Medulla oblongata (tissue), 1 donor: ENCODE data around the gene ZBTB7C.
A peak's percentile ranks its signal among the peaks of the same experiment; 100 is the strongest.

ENCODE experiments used
- DNase-seq: peaks from one replicate; pipeline ENCODE4 v3.0.0-alpha.2; 2015; ENCODE audit errors: extremely low spot score

ZBTB7C gene

GRCh38 chr18:48037481-48038271 is 371.5 kb downstream of the ZBTB7C start:
- DNase-seq = no peak

DNA sequence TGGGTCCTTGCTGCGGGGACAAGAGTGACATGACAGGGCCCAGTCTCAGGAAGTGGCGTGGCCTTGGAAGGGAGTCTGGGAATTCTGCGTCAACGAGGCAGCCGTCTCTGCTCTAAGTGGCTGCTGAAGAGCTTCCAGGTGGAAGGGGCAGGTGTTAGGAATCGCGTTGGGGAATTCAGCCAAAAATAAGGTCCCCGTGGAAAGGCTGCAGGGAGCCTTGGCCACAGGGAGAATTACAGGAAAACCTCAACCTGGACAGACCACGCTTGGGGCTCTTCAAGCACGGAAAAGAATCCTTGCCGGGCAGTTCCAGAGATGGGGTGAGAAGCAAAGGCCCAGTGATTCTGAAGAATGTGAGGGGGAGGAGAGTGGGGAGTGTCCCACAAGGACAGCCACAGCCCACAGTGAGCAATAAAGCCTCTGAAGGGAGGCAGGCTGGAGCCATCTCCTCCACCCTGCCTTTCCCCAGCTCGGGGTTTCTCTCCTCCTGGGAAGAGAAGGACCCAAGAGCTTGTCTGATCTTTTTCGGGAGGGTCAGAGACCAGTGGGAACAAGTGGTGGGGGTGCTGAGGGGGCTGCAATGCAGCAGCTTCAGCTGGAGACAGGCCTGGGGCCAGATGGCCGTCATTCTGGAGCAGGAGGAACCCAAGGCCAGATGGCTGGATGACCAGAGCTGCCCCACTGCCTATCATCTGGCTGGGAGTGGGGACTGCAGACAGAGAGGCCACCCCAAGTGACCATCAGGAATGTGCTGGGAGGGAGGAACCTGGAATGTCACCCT is 372.4 kb downstream of the ZBTB7C start:
- no peak for DNase-seq

DNA sequence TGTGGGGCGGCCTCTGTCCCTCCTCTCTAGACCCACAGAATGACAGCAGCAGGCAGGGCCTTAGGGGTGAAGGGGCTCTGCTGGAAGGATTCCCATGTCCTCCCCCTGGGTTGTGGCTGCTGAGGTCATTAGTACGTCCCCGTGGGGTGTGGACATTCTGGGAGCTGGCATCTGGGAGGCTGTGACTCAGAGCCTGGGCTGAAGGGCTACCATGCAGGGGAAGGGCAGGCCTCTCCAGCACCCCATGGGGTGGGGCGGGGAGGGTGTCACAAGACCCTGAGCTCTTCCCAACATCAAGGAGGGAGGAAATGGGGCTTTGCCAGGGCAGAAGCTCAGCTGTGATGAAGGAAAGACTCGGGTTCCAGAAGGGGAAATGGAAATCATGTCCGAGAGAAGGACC is 373.0 kb downstream of the ZBTB7C start:
- DNase-seq = no peak

DNA sequence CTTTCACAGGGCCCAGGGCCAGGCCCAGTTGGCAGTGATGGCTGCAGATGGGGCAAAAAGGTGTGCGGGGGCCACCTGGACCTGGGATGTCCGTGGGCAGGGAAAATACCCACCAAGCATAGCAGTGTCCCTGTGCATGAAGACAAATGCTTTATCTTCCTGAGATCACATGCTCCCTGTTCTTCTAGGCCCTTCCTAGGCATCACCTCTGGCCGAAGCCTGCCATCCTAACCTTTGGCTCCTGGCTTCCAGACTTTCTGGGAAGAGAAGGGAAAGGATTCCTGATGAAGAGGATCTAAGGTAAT is 373.7 kb downstream of the ZBTB7C start:
- DNase-seq = no peak

DNA sequence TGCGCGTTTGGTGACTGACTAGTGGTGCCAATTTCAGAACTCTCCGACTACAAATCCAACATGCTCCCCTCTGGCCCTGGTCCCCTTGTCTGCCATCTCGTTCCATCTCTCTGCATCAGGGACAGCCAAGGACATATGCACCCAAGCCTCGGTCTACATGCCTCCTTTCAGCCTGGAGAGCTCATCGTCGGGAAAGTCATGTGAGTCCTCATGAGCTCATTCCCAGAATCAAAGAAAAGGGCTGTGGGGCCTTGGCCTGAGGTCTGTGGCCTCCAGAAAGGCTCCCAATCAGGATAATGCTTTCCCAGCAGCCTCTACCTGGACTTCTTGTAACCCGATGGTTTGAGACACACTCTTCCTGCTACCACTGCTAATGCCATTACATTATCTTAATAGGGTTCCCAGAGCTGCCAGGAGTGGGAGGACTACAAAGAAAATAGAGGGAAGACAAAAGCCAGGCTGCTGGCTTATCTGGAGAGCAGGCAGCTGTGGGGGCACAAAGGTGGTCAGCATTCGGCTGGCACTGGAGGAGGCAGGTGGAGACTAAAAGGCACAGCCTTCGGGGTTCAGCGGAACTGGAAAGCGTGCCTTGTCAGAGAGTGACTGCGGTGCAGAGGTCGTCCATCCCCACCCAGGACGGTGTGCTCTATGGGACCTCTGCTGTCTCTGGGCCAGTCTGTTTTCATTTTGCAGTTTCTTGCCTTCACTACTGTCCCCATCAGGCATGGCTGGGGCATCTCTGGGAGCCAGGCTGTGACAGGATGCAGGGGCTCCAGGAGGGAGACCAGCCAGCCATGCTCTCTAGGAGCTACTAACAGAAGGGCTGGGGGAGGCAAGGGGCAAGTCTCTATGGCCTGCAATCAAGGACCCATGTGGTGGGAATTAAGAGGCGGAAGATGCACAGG is 374.3 kb downstream of the ZBTB7C start:
- DNase-seq = no peak

GRCh38 chr18:48033790-48034650 is 375.2 kb downstream of the ZBTB7C start:
- no peak for DNase-seq

- no peak for DNase-seq
These were observed 376.1 kb downstream of the ZBTB7C start for GRCh38 chr18:48032876-48033789.

DNA sequence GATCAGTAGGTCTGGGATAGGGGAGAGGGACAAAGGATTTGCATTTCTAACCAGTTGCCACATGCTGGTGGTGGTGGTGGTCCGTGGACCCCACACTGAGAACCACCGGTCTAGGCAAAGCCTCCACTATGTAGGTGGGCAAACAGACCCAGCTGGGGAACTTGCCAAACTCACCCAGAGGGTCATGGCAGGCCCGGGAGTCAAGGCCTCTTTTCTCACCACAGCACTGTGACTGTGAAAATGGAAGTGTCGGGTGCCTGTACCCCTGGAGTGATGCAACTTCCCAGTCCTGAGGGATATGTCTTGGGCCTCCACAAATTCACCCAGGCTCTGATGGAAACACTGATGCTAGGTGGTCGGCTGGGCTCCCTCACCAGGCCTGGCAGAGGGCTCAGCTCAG is 377.5 kb downstream of the ZBTB7C start:
- DNase-seq = no peak

DNA sequence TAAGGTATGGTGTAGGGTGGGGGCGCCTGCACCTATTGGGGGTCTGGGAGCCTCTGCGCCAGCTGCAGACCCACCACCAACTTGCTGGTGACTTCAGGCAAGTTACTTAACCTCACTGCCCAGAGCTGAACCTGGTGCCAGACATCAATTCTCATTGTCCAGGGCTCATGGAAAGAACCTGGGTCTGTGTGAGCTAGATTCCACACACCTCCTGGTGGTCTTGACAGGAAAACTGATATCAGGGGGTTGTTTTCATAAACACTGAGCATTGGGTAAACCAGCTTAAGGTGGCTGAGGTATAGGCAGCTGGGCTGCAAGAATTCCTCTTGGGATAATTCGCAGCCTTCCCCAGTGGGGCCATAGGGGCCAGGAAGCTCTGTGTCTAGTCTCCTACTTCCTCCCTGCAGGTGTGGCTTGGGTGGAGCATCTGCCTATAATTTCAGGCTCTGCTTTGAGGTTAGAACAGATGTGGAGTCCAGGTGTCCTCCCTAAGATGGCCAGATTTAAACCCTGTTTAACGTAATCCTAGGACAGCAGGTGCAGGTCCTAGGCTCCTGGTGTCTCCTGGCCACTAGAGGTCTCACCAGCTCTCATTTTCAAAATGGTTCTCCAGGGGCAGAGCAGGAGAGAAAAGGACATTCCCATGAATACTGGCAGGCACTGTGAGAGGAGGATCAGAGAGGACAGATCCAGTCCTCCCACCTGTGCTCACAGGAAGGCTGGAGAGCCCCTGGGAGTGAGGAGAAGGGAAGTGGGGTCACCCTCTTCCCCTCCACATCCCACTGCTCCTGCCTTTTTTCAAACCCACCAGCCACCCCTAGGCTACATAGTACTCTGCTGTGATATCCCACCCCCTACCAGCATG is 378.3 kb downstream of the ZBTB7C start:
- peak; percentile 65 for DNase-seq

- DNase-seq = no peak
These were observed 379.7 kb downstream of the ZBTB7C start for GRCh38 chr18:48029296-48029986.

DNA sequence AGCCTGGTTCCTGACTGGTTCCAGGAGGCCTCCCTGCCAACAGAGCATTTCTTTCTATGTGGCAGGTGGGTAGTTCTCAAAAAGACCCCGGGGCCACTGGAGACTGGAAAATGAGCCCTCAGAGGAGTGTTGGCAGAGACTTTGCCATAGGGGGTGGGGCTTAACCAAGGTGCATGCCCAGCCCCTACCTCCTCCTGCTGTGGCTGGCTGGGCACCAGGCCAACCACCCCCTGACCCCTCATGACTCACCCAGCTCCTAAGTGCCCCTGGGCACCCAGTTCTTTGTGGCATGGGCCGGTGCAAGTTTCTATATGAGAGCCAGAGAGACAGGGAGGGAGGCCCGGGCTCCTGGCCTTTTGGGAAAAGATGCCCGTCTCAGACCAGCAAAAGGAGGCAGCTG is 380.5 kb downstream of the ZBTB7C start:
- no peak for DNase-seq

DNA sequence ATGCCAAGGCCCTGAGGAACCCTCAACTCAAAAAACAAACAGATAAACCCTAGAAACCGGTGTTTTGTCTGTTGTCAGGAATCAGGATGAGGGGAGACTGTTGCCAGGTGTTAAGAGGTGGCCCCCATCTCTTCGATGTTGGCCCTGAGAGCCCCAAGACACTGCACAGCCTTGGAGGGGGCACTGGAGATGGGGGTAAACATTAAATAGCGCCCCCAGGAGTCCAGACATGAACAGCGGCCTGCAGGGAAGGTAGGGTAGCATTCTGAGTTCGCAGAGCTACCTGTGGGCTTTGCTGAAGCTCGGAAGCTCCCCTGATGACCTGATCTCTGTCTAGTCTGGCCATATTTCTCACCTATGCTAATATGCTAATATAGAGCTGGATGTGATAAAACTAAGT is 381.1 kb downstream of the ZBTB7C start:
- DNase-seq = no peak

DNA sequence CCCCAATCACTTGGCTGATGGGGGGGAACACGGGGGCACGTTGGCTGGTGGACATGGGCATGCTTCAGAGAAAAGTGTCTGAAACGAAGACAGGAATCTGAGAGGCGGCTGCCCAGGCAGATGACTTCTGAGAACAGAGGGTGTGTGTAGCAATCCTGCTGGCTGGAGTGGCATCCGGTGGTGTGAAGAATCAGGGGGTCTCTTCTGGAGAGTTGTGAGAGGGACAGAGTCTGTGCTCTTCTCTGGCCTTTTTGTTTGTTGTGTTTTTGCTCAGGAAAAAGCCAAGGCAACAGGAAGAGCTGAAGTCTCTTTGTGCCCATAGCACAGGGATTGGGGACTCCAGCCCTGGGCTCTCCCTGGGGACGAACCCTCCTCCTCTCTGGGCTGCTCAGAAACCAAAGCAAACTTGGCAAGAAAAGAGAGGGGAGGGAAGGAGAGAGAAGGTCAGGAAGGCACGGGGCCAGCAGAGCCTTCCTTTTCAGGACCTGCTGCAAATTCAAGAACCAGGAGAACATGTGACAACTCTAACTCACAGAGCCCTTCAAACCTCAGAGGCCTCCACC is 381.7 kb downstream of the ZBTB7C start:
- DNase-seq = peak; percentile 74

- no peak for DNase-seq
These were observed 383.0 kb downstream of the ZBTB7C start for GRCh38 chr18:48026216-48026615.

DNA sequence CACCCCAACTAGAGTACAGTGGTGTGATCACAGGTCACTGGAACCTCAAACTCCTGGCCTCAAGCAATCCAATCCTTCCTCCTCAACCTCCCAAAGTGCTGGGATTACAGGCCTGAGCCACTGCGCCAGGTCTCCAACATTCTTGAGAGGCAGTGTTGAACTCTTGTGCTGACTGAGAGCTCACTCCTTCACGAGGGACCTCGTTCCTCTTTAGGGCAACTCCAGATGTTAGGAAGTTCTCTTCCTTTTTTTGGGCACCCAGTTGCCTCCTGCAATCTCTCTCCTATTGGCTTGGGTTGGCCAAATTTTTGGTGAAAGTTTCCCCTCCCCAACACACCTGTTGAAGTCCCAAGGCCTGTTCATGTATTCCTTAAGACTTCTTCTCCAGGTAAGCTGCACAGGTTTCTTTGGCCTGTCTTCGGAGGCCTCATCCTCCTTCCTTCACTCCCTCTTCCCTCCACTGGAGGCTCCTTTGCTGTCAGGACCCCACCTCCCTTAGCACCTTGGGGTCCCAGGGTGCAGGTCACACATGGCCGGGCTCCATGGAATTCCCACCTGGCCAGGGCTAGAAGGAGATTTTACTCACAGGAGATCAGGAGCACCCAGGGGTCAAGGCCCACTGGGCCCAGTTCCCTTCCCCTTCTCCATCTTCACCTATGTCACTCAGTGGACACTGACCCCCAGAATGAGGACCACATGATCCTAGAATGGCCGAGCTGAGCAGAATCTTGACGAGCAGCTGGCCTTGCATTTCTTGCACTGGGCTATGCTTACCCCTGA is 384.1 kb downstream of the ZBTB7C start:
- no peak for DNase-seq

DNA sequence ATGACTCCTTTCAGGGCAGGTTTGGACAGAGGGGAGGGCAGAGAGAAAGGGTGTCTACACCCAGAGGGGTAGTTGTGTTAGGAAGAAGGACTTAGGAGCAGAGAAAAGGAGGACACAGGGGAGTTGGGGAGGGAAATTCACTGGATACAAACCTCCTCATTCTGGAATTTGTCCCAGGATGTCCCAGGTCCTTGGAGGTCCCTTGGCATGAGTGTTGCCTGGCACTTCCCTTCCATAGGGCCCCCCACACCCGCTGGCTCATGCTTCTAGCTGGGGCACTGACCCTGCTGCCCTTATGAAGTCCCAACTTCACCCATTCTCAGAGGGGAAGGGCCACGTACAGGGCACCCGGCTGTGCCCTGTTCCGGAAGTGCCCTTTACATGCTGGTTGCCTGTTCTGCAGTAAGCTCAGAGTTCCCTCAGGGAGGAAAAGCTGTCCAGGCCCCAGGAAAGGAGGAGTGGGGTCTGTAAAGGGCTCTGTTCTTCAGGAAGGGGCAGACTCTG is 385.1 kb downstream of the ZBTB7C start:
- no peak for DNase-seq

DNA sequence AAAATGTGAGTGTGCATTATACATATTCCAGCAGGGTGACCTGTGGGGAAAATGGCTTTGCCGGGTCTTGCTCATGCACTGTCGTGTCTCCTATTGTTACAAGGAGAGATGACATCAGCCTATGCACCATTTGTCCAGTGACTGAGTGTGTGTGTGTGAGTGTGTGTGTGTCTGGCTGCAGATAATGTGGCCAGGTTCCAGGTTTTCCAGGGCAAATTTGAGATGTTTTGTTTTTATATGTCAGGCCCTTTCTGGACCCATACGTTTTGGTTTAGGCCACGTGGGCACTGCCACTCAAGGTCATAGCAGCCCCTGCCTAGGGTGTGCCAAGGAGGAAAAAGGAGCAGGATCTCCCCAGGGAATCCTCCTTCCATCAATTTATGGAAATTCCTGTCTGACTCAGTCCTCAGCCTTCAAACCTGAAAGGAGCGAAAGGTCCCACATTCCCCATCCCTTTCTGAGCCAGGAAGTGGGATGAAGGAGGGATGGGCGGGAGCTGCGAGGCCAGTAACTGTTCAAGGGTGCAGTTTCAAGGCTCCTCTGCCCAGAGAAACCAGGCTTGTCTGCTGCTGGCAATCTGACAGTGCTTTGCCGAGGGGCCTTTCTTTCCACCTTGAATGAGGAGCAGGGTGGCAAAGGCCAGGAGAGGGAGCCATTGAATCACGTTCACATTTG is 385.7 kb downstream of the ZBTB7C start:
- DNase-seq = peak; percentile 54
